Left cardiac atrium (tissue), 4 donors: Measurements from ENCODE around the gene FXR2. TPM values are rescaled to one million over a fixed set of nuclear protein-coding genes. Genes with fewer than 3 reads are reported as not detected.
A peak's percentile ranks its signal among the peaks of the same experiment; 100 is the strongest.

Source experiments
- ATAC-seq, 2 donors: fragments of 200-7000 bp; cut with Tn5 transposase; one replicate each; pipeline ENCODE4 v1.9.1; 2020; ENCODE audit warnings: mild to moderate bottlenecking in 2 of 2, moderate library complexity in 2 of 2
- DNase-seq: peaks from one replicate; pipeline ENCODE4 v3.0.0-alpha.2; 2020
- intact Hi-C, 2 donors: fragments of 100-400 bp; cut with DNase I; formaldehyde crosslinking; loops; one replicate each; pipeline versions ENCODE4 v1.14.1 to v1.15.1; 2022 to 2023
- total RNA-seq, 2 donors: library from RNA; stranded (reverse); fragmentation: NEBNext Ultra II Directional; extraction: Animal tissue kit (Norgen Biotek cat#: 25700); gene quantifications; one replicate each; pipeline ENCODE4 v1.2.1, GENCODE V29; 2021
- donor health status: DM: no; HTN: yes; CAD: no.
- donor health status: DM: no; HTN: yes; CAD: no; lungs with severe emphysema.
- donor health status: DM: yes; HTN: yes; CAD: no.
- donor health status: Dilated cardiomyopathy.

FXR2 gene
- total RNA-seq, 2 donors from 2014 or later, result 68.3 to 68.7 TPM

DNA sequence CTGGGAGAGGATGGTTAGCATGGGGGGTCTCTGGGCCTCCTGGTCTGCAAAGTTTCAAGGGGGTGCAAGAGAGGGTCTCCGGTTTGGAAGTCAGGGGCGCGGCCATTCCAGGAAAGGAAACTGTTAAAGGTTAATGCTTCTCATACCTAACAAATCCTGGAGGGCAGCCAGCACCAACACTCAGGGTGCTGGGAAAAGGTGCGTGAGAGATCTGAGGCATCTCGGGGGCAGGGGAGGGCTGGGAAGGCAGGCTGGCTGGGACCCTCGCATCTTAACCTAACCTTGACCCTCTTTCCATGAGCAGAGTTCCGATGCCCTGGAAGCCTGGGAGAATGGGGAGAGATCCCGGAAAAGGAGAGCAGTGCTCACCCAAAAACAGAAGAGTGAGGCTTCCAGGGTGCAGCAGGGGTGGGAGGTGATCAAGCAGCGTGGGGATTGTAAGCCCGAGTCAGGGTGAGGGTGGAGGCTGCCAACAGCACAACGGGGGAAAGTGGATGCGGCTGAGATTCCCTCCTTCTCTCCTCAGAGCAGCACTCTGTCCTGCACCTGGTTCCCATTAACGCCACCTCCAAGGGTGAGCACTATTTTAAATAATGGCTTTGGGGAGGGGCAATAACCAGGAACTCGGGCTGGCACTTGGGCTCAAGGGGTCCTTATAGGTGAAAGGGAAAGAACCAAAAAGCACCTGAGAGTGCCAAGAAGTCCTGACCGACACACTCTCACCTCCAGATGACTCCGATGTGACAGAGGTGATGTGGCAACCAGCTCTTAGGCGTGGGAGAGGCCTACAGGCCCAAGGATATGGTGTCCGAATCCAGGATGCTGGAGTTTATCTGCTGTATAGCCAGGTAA lies 55.2 kb downstream of the FXR2 start:
- ATAC-seq, result no peak
- intact Hi-C loops, result loop anchor here (2.0 to 10.0 kb wide), 4 partner anchors 47 to 207 kb away; partner anchors contain the start of genes FGF11 (in 2 of the 2), TMEM102 (in 2 of the 2) and KCTD11 (in 1 of the 2)
- DNase-seq, result no peak

DNA sequence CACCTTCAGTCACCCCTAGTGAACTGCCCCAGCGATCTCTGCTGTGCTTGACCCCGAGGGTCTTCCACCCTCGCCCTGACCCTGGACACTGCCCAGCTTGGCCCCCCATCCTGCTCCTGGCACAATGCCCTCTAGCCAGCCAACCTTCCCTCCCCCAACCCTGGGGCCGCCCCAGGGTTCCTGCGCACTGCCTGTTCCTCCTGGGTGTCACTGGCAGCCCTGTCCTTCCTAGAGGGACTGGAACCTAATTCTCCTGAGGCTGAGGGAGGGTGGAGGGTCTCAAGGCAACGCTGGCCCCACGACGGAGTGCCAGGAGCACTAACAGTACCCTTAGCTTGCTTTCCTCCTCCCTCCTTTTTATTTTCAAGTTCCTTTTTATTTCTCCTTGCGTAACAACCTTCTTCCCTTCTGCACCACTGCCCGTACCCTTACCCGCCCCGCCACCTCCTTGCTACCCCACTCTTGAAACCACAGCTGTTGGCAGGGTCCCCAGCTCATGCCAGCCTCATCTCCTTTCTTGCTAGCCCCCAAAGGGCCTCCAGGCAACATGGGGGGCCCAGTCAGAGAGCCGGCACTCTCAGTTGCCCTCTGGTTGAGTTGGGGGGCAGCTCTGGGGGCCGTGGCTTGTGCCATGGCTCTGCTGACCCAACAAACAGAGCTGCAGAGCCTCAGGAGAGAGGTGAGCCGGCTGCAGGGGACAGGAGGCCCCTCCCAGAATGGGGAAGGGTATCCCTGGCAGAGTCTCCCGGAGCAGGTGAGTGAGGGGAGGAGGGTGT lies 56.0 kb downstream of the FXR2 start, which contains the start of gene TNFSF13:
TNFSF13 (plus strand) TSS at position 207 of the 776 bp plus-strand sequence; CDS start at position 497, 290 bp downstream.
- peak; percentile 57 for DNase-seq
- peak; percentile 12 to 14 for ATAC-seq
- intact Hi-C loops, result loop anchor here in 1 of 2 donors (5.0 kb wide), 1 partner anchor 46 kb away; no protein-coding TSS in a partner anchor

DNA sequence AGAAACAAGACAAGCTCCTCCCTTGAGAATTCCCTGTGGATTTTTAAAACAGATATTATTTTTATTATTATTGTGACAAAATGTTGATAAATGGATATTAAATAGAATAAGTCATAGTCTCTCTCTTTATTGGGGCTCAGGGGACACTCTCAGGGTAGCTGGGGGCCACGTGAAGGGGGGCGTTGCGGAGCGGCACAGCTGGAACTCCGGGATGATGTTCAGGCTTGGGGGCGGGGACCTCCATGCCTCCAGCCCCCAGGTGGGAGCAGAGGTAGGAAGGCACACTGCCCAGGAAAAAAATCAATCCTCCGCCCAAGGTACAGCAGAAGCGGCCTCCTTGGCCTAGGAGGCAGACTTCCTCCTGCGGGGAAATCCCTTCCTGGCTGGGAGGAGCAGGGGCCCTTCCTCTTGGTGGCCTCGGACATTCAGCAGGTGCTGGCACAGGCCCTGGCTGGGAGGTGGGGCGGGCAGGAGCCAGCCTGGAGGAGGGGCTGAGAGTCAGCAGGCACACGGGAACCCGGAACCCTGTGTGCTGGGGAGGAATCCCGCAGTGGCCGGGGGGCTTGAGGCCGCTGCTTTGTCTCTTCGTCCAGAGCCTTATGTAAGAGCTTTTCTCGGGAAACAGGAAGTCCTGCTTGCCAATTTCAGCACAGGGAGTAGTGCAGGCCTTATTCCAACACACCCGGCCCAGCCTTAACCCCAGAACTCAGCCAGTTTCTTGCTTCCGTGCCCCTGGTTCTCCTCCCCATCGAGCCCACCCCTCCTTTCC lies 56.7 kb downstream of the FXR2 start:
- DNase-seq (peak; percentile 89), ATAC-seq (peak; percentile 57 to 64)
- intact Hi-C loops, result loop anchor here in 1 of 2 donors (5.0 kb wide), 1 partner anchor 46 kb away; no protein-coding TSS in a partner anchor

DNA sequence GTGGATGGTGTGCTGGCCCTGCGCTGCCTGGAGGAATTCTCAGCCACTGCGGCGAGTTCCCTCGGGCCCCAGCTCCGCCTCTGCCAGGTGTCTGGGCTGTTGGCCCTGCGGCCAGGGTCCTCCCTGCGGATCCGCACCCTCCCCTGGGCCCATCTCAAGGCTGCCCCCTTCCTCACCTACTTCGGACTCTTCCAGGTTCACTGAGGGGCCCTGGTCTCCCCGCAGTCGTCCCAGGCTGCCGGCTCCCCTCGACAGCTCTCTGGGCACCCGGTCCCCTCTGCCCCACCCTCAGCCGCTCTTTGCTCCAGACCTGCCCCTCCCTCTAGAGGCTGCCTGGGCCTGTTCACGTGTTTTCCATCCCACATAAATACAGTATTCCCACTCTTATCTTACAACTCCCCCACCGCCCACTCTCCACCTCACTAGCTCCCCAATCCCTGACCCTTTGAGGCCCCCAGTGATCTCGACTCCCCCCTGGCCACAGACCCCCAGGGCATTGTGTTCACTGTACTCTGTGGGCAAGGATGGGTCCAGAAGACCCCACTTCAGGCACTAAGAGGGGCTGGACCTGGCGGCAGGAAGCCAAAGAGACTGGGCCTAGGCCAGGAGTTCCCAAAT lies 57.4 kb downstream of the FXR2 start:
- intact Hi-C loops, result loop anchor here in 1 of 2 donors (5.0 kb wide), 1 partner anchor 45 kb away; no protein-coding TSS in a partner anchor
- DNase-seq, result no peak

DNA sequence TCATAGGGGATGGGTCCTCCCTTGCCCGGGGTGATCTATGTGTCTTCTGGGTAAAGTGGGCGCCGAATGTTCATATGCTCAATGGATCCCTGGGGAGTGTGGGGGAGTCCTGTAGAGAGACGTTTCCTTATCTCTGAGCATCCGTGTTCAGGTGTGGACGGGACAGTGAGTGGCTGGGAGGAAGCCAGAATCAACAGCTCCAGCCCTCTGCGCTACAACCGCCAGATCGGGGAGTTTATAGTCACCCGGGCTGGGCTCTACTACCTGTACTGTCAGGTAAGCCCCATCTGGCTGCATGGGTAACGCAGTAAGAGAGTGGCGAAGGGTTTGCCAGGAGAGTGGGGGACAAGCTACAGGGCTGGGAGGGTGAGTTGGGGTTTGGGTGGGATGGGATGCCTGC lies 58.1 kb downstream of the FXR2 start:
- DNase-seq (no peak), ATAC-seq (no peak)
- intact Hi-C loops, result loop anchor here in 1 of 2 donors (5.0 kb wide), 1 partner anchor 44 kb away; no protein-coding TSS in a partner anchor

More for the DNA sequence above, 57.4 kb downstream of the FXR2 start:
- ATAC-seq, result no peak

DNA sequence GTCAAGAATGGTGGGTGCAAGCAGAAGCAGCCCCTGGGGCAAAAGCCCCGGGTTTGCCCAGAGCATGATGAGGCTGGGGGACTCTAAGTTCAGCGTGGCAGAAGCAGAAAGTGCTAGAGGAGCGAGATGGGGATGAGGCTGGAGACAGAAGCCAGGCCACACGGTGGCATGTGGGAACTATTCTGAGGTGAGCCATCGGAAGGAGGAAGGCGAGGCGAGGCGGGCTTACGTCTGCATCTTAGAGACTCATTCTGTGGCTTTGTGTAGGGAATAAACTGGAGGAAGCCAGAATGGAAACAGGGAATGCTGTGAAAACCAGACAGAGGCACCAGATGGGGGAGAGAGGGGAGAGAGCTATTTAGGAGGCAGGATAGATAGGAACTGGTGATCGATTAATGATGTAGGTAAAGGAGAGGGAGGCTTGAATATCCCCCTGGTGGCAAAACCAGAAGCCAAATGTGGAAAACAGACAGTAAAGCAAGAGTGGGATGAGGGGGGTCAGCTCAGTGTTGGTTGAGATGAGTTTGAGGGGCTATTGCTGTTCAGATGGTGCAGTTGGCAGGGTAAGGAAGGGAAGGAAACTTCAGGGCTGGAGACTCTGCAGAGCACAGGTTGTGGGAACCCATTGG lies 59.3 kb downstream of the FXR2 start:
- intact Hi-C loops, result loop anchor here in 1 of 2 donors (5.0 kb wide), 1 partner anchor 43 kb away; no protein-coding TSS in a partner anchor
- ATAC-seq, result no peak

DNA sequence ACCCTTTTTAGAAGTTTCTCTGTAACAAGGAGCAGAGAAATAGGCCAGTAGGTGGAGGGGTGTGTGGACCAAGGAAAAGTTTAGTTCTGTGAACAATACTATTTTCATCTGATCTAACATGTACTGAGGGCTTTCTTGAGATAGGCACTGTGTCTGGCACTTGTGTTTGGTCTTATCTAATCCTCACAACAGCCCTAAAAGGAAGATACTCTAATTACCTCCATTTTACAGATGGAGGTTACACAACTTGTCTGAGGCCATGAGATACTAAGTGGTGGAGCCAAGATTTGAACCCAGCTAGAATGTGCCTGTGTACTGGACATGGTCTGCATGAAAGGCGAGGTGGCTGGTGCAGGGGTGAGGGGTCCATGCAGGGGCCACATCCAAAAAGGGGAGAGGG lies 61.3 kb downstream of the FXR2 start:
- ATAC-seq, result no peak
- intact Hi-C loops, result no loop called here
- DNase-seq, result no peak

More for the DNA sequence above, 59.3 kb downstream of the FXR2 start:
- no peak for DNase-seq

DNA sequence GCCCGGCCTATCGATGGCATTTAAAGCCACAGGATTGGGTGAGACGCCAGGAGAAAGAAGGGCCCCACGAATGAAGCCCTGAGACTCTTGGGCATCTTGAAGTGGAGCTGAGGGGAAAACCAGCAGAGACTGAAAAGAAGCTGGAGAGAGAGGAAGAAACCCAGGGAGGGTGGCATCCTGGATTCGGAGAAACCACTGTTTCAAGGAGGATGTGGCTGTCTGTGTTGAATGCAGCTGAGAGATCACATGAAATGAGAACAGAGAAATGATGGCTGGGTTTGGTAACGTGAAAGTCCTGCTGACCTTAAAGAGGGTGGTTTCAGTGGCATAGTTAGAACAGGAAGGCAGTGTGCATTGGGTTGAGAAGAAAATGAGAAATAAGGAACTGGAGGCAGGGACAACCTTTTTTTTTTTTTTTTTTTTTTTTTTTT lies 62.1 kb downstream of the FXR2 start:
- no peak for DNase-seq
- peak in 1 of 2 donors; percentile 3 for ATAC-seq
- intact Hi-C loops, result no loop called here

DNA sequence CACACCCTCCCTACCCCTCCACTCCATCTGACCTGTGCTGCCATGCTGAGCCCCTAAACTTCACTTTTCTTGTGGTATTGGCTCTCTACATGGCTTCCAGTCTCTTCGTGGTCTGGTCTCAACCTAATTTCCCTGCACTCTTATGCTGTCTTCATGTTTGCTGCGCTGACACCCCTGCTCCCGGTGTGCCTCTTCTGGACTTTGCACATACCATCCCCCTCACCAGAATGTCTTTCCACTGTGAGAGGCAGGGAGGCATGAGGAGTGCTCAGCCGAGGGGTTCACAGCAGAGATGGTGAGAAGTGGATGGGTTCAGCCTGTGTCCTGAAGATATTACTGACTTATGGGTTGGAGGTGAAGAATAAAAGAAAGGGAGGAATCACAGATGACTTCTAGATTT lies 63.3 kb downstream of the FXR2 start:
- no peak for DNase-seq
- no peak for ATAC-seq
- intact Hi-C loops, result no loop called here

DNA sequence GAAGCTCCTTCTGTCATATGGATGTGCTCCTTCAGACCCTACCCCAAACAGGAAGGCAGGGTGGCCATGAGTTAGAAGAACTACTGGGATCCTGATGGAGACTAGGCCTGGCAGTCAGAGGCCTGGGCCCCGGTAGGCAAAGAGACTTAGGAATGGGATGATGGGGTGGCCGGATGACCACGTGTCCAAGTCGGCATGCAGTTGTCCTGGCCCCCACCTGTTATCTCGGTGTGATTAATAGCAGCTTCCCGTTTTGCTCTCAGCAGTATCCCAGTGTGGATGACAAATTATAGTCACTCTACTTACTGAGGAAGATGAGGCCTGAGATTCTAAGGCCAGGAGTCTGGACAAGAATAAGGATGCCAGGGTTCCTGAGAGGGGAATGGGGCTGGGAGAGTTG lies 64.4 kb downstream of the FXR2 start:
- ATAC-seq, result no peak
- intact Hi-C loops, result no loop called here

DNA sequence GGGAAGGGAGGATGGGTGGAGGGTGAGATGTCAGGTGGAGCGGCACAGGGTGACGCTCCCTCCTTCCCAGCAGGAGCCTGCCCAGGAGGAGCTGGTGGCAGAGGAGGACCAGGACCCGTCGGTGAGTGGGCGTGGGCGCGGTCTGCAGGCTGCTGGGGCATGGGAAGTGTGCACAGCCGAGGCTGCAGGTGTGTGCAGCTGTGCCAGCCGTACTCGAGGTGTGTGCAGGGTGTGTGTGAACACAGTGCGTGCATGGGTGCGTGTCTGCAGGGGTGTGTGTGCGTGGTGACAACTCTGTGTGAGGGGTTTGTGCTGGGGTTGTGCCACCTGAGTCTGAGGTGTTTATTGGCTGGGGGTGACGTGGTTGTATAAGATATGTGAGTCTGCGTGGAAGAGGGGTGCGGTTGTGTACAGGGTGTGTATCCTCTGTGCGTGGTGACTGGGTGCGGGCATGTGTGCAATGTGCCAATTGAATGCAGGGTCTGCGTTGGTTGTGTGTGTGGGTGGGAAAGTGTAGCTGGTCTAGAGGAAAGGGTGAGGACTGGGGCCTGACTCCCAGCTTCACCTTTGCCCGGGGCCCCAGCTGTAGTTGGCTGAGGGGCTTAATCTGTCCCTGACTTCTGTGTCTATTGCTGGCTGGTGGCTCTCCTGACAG lies 65.2 kb downstream of the FXR2 start:
- intact Hi-C loops, result loop anchor here in 1 of 2 donors (10.0 kb wide), 1 partner anchor 55 kb away; no protein-coding TSS in a partner anchor
- ATAC-seq (peak; percentile 66 to 72), DNase-seq (peak; percentile 34)

More for the DNA sequence above, 64.4 kb downstream of the FXR2 start:
- DNase-seq, result no peak

DNA sequence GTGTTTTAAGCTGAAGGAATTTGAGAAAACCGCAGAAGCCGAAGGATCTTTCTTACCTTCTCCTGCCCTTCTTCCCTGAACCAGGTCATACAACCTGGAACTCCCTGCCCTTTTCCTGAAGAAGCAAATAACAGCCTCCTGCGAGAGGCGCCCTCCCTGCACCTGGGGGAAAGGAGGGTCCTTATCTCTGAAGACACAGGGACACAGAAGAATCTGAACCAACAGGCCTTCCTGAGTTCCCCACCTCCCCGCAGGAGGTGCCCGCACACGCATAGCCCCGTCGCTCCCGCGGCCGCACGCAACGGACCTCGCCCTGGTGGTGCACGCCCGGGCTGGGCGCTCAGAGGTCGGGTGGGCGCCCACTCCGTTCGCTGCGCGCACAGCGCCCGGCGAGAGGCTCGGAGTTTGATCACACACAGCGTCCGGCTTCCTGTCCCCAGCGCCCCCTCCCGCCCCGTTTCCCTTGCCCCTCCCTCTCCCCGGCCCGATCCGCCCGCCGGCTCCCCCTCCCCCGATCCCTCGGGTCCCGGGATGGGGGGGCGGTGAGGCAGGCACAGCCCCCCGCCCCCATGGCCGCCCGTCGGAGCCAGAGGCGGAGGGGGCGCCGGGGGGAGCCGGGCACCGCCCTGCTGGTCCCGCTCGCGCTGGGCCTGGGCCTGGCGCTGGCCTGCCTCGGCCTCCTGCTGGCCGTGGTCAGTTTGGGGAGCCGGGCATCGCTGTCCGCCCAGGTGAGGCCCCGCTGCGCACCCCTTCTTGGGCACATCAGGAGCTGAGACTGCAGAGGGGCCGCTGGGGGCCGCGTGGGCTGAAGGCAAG lies 65.9 kb downstream of the FXR2 start, which contains the start of gene TNFSF12:
TNFSF12 (plus strand) TSS at position 474 of the 816 bp plus-strand sequence; CDS start at position 570, 96 bp downstream.
- DNase-seq, result peak; percentile 76
- intact Hi-C loops, result loop anchor here in 1 of 2 donors (10.0 kb wide), 1 partner anchor 54 kb away; no protein-coding TSS in a partner anchor
- ATAC-seq, result peak; percentile 88 to 89

DNA sequence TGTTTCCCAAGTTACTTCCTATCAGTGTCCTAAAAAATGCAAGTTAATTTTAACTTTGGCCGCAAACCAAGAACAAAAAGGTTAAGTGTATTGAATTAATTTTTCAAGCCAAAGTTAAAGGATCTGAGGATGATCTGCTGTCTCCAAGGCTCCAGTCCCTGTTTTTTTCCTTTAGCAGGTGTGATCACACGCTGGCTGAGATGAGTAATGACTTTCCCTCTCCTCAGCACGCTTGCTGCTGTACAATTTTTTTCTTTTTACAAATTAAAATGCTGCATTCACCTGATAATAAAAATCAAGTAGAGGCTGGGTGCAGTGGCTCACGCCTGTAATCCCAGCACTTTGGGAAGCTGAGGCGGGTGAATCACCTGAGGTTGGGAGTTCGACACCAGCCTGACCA lies 69.8 kb downstream of the FXR2 start:
- intact Hi-C loops, result loop anchor here in 1 of 2 donors (10.0 kb wide), 1 partner anchor 50 kb away; no protein-coding TSS in a partner anchor
- no peak for ATAC-seq

More for the DNA sequence above, 69.8 kb downstream of the FXR2 start:
- DNase-seq, result no peak
